ENCODE results near the gene P3H2.

GRCh38 chr3:190097617-190098016 lies 23.1 kb downstream of the P3H2 start:
- TF ChIP-seq, protein P1, sequence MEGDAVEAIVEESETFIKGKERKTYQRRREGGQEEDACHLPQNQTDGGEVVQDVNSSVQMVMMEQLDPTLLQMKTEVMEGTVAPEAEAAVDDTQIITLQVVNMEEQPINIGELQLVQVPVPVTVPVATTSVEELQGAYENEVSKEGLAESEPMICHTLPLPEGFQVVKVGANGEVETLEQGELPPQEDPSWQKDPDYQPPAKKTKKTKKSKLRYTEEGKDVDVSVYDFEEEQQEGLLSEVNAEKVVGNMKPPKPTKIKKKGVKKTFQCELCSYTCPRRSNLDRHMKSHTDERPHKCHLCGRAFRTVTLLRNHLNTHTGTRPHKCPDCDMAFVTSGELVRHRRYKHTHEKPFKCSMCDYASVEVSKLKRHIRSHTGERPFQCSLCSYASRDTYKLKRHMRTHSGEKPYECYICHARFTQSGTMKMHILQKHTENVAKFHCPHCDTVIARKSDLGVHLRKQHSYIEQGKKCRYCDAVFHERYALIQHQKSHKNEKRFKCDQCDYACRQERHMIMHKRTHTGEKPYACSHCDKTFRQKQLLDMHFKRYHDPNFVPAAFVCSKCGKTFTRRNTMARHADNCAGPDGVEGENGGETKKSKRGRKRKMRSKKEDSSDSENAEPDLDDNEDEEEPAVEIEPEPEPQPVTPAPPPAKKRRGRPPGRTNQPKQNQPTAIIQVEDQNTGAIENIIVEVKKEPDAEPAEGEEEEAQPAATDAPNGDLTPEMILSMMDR (IDR thresholded peaks at IDR 0.05), result no peak
- TF ChIP-seq POLR2A (IDR thresholded peaks at IDR 0.05), result no peak
